Cardiac muscle cell (in vitro differentiated cells and primary cell): ENCODE measurements around the gene TMEM245. TPM values are rescaled to one million over a fixed set of nuclear protein-coding genes. Genes with fewer than 3 reads are reported as not detected.

ENCODE experiments used
- DNase-seq, 2 donors: peaks; one replicate each; pipeline versions ENCODE4 v3.0.0 to v3.0.0-alpha.2; 2010 to 2017; ENCODE audit warnings: low read depth in 1 of 2, low spot score in 1 of 2
- H3K27ac ChIP-seq: fragments of 200-600 bp; sonication (generic); 2 replicates; pipeline ENCODE4 v1.5.1; 2016
- H3K27me3 ChIP-seq: fragments of 200-600 bp; sonication (generic); 2 replicates; pipeline ENCODE4 v1.6.0; 2016; ENCODE audit warnings: control low read depth
- H3K36me3 ChIP-seq: fragments of 200-600 bp; sonication (generic); 2 replicates; pipeline ENCODE4 v1.5.1; 2016; ENCODE audit warnings: control low read depth
- H3K4me1 ChIP-seq: fragments of 200-600 bp; sonication (generic); 2 replicates; pipeline ENCODE4 v1.8.1; 2017; ENCODE audit warnings: low read depth, mild to moderate bottlenecking, mixed run types
- H3K4me3 ChIP-seq: fragments of 200-600 bp; sonication (generic); 2 replicates; pipeline ENCODE4 v1.5.1; 2016; ENCODE audit warnings: mild to moderate bottlenecking
- H3K9me3 ChIP-seq: fragments of 200-600 bp; sonication (generic); 2 replicates; pipeline ENCODE4 v1.5.1; 2017; ENCODE audit warnings: low read depth, mild to moderate bottlenecking, control low read depth
- CTCF ChIP-seq: IDR thresholded peaks from 2 replicates; pipeline ENCODE4 v1.5.1; 2012; ENCODE audit warnings: low read depth, mild to moderate bottlenecking, low read length
- polyA plus RNA-seq: library from polyadenylated mRNA; unstranded; fragments of >200 nt; fragmentation: Nextera tagmentation; extraction: Ambion mirVana; gene quantifications from 2 replicates; pipeline ENCODE4 v1.2.1, GENCODE V29; 2016
- total RNA-seq: library from RNA; depleted of rRNA; stranded (reverse); fragments of >200 nt; gene quantifications from 2 replicates; pipeline ENCODE4 v1.2.3, GENCODE V29; 2016

The TMEM245 gene
- total RNA-seq: 63.7 and 88.1 TPM in 2 replicates
- 75.6 and 117 TPM in 2 replicates for polyA plus RNA-seq

- Histone ChIP-seq H3K36me3 (no peaks in the 10 kb centered on the region), H3K4me3 (peak within 1 kb of the TSS; percentile 77), H3K9me3 (no peaks in the 10 kb centered on the region), H3K4me1 (peaks cover 23% of the 10 kb centered on the region), H3K27ac (peak within 1 kb of the TSS; percentile 97), H3K27me3 (no peaks in the 10 kb centered on the region)
- no peak for TF ChIP-seq CTCF
- peak; percentile 98 to 100 for DNase-seq
These were observed at the start of gene TMEM245 for GRCh38 chr9:109119439-109120203. TMEM245 (minus strand) TSS chr9:109119947; CDS start chr9:109119913, 34 bp downstream.

- TF ChIP-seq CTCF: no peak
- no peaks in the 10 kb centered on the region for H3K9me3 ChIP-seq
- no peak for DNase-seq
- no peak overlapping the region for H3K27ac ChIP-seq
- no peaks in the 10 kb centered on the region for H3K4me1 ChIP-seq
- H3K4me3 ChIP-seq: no peak overlapping the region
- H3K27me3 ChIP-seq: peaks cover 62% of the 10 kb centered on the region
- H3K36me3 ChIP-seq: no peaks in the 10 kb centered on the region
These were observed 48.4 kb upstream of the TMEM245 start for GRCh38 chr9:109168170-109168569.

GRCh38 chr9:109167716-109168115 is 48.0 kb upstream of the TMEM245 start:
- H3K4me1 ChIP-seq: no peaks in the 10 kb centered on the region
- H3K27me3 ChIP-seq: peaks cover 64% of the 10 kb centered on the region
- no peaks in the 10 kb centered on the region for H3K9me3 ChIP-seq
- DNase-seq: no peak
- H3K36me3 ChIP-seq: no peaks in the 10 kb centered on the region
- no peak for TF ChIP-seq CTCF
- no peak overlapping the region for H3K27ac ChIP-seq
- H3K4me3 ChIP-seq: no peak overlapping the region

GRCh38 chr9:109166771-109167601 is 47.2 kb upstream of the TMEM245 start, which contains the start of gene FRRS1L:
FRRS1L (minus strand) TSS chr9:109167249; CDS start chr9:109167138, 111 bp downstream.
- Histone ChIP-seq H3K4me3 (peak within 1 kb of the TSS; percentile 16), H3K27me3 (peaks cover 71% of the 10 kb centered on the region), H3K36me3 (no peaks in the 10 kb centered on the region), H3K4me1 (no peaks in the 10 kb centered on the region), H3K9me3 (no peaks in the 10 kb centered on the region), H3K27ac (no peak within 1 kb of the TSS)
- DNase-seq: peak; percentile 16 to 28
- no peak for TF ChIP-seq CTCF

- DNase-seq: no peak
- H3K36me3 ChIP-seq: no peaks in the 10 kb centered on the region
- H3K4me3 ChIP-seq: peak overlapping the region; percentile 16
- no peak for TF ChIP-seq CTCF
- no peak overlapping the region for H3K27ac ChIP-seq
- no peaks in the 10 kb centered on the region for H3K4me1 ChIP-seq
- H3K9me3 ChIP-seq: no peaks in the 10 kb centered on the region
- peaks cover 75% of the 10 kb centered on the region for H3K27me3 ChIP-seq
These were observed 46.5 kb upstream of the TMEM245 start for GRCh38 chr9:109166171-109166770.
